ENCODE results near the gene PORCN. TPM values are rescaled to one million over a fixed set of nuclear protein-coding genes. Genes with fewer than 3 reads are reported as not detected.

PORCN gene
- total RNA-seq (2022) (3.2 and 4.6 TPM in 2 replicates), Bru-seq, nascent RNA (percentile 29 among the genes with signal in this experiment), BruChase-seq, experiment 1, labeled RNA remaining after a 2-hour chase (percentile 35 among the genes with signal in this experiment), BruChase-seq, experiment 2, labeled RNA remaining after a 6-hour chase (percentile 32 among the genes with signal in this experiment)
- long read RNA-seq, partial matches to known transcripts = 0 of 6 reads
- long read RNA-seq, other reads (novel, unspliced or antisense) = 6 of 6 reads

DNA sequence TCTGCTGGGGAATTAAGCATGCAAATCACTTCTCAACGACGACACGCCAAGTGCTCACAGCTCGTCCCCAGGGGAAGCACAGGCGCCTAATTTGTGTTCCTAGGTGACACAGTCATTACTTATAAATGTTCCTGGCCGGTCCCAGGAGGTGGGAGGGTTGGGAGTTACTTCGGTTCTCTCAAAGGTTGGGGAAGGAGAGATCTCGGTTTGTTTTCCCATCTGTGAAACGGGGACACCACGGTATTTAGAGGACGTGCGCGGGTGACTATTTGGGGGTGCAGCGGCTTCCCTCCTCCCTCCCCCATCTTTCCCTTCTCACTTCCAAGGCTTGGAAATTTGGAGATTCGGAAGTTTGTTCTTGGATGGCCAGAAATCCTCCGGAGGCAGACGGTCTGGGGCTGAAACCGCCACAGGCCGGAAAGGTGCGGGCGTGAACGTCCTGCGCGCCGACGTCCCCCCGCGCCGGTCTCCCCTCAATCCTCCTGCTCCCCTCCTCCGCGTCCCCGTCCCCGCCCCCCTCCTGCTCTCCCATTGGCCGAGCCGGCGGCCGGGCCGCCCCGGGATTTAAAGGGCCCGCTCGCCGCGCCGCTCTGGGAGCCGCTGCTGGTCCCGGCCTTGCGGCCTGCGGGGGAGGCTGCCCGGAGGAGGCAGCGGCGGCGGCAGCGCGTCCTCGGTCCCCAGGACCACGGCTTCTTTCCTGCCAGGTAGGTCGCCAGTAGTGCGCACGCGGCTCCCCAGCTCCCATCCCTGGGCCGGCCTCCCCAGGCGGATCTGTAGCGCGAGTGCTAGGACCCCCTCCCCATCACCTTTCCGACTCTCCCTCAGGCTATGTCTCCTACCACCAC, at the start of gene PORCN:
Gene PORCN (plus strand): TSS at position 593 of the 845 bp plus-strand sequence. CDS start 829 bp downstream, outside the sequence.
- peak within 1 kb of the TSS; percentile 82 for H3K4me3 Mint-ChIP-seq (ENCODE audit: unreplicated experiment)
- Histone ChIP-seq H3K36me3 (ENCODE audit: control insufficient read depth, insufficient read depth, low read length) (no peaks in the 10 kb centered on the region), H3K9me3 (no peaks in the 10 kb centered on the region), H3K4me1 (peaks cover 4% of the 10 kb centered on the region; the same call in 1 of the 2 replicates), H3K27me3 (replicated peaks; ENCODE audit: control insufficient read depth, insufficient read depth, low read length) (no peaks in the 10 kb centered on the region), H3K4me3 (ENCODE audit: low read depth, low read length) (peak within 1 kb of the TSS; percentile 61)
- CTCF ChIA-PET = no interaction called here
- H3K4me1 Mint-ChIP-seq (ENCODE audit: low read depth, unreplicated experiment) = no peaks in the 10 kb centered on the region
- TSS peak; percentile 68 for BruUV-seq (replicated peaks)
- intact Hi-C loops (cut with micrococcal nuclease; ENCODE audit: unreplicated experiment) = no loop called here
- no peaks in the 10 kb centered on the region for H3K9me3 Mint-ChIP-seq (ENCODE audit: unreplicated experiment)
- H3K27me3 Mint-ChIP-seq (ENCODE audit: insufficient read depth, unreplicated experiment) = no peaks in the 10 kb centered on the region
- peak; percentile 73 for DNase-seq
- TF ChIP-seq, protein P1, sequence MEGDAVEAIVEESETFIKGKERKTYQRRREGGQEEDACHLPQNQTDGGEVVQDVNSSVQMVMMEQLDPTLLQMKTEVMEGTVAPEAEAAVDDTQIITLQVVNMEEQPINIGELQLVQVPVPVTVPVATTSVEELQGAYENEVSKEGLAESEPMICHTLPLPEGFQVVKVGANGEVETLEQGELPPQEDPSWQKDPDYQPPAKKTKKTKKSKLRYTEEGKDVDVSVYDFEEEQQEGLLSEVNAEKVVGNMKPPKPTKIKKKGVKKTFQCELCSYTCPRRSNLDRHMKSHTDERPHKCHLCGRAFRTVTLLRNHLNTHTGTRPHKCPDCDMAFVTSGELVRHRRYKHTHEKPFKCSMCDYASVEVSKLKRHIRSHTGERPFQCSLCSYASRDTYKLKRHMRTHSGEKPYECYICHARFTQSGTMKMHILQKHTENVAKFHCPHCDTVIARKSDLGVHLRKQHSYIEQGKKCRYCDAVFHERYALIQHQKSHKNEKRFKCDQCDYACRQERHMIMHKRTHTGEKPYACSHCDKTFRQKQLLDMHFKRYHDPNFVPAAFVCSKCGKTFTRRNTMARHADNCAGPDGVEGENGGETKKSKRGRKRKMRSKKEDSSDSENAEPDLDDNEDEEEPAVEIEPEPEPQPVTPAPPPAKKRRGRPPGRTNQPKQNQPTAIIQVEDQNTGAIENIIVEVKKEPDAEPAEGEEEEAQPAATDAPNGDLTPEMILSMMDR (IDR thresholded peaks at IDR 0.05; ENCODE audit: insufficient read depth in 1 of 2, low read depth in 1 of 2, low read length in 1 of 2, severe bottlenecking in 1 of 2, unreplicated experiment in 1 of 2) = no peak
- peaks cover 5% of the 10 kb centered on the region for H3K36me3 Mint-ChIP-seq (ENCODE audit: insufficient read depth, unreplicated experiment)
- no peak within 1 kb of the TSS for H3K27ac Mint-ChIP-seq (ENCODE audit: unreplicated experiment)
- POLR2A ChIA-PET = no interaction called here

DNA sequence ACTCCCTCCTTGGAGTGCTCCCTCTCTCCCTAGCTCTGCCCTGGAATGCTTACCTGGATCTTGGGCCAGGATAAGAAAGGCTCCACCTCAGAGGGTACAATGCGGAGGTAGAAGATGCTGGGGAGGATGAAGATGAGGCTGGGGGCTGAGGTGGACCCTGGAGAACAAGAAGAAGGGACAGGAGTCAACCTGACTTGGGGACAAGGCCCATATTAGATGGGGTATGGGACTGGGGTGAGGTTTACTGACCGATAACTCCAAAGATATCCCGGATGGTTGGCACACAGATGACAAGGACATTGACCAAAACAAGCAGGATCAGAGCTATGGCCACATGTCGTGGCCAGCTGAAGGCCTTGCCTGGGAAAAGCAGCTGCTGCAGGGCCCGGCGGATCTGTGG, 49.3 kb upstream of the PORCN start:
- TF ChIP-seq, protein P1 (IDR thresholded peaks at IDR 0.05; ENCODE audit: insufficient read depth in 1 of 2, low read depth in 1 of 2, low read length in 1 of 2, severe bottlenecking in 1 of 2, unreplicated experiment in 1 of 2) = no peak
- Histone ChIP-seq H3K4me1 (no peaks in the 10 kb centered on the region), H3K36me3 (ENCODE audit: control insufficient read depth, insufficient read depth, low read length) (no peaks in the 10 kb centered on the region), H3K27me3 (replicated peaks; ENCODE audit: control insufficient read depth, insufficient read depth, low read length) (no peaks in the 10 kb centered on the region), H3K9me3 (no peaks in the 10 kb centered on the region), H3K4me3 (ENCODE audit: low read depth, low read length) (no peak overlapping the region)
- Mint-ChIP-seq H3K27ac (ENCODE audit: unreplicated experiment) (no peak overlapping the region), H3K27me3 (ENCODE audit: insufficient read depth, unreplicated experiment) (peaks cover 4% of the 10 kb centered on the region), H3K9me3 (ENCODE audit: unreplicated experiment) (no peaks in the 10 kb centered on the region), H3K4me1 (ENCODE audit: low read depth, unreplicated experiment) (no peaks in the 10 kb centered on the region), H3K4me3 (ENCODE audit: unreplicated experiment) (no peak overlapping the region), H3K36me3 (ENCODE audit: insufficient read depth, unreplicated experiment) (no peaks in the 10 kb centered on the region)
- intact Hi-C loops (cut with micrococcal nuclease; ENCODE audit: unreplicated experiment) = no loop called here
- no peak for DNase-seq
- ChIA-PET POLR2A (no interaction called here), CTCF (no interaction called here)
- no TSS peak for BruUV-seq (replicated peaks)

GRCh38 chrX:48460031-48460430, 48.8 kb upstream of the PORCN start:
- H3K4me1 ChIP-seq = no peaks in the 10 kb centered on the region
- no peaks in the 10 kb centered on the region for H3K36me3 Mint-ChIP-seq (ENCODE audit: insufficient read depth, unreplicated experiment)
- H3K9me3 Mint-ChIP-seq (ENCODE audit: unreplicated experiment) = no peaks in the 10 kb centered on the region
- no TSS peak for BruUV-seq (replicated peaks)
- ChIA-PET POLR2A (no interaction called here), CTCF (no interaction called here)
- no peaks in the 10 kb centered on the region for H3K9me3 ChIP-seq
- no peak overlapping the region for H3K4me3 ChIP-seq (ENCODE audit: low read depth, low read length)
- DNase-seq = no peak
- no peaks in the 10 kb centered on the region for H3K4me1 Mint-ChIP-seq (ENCODE audit: low read depth, unreplicated experiment)
- no peak overlapping the region for H3K27ac Mint-ChIP-seq (ENCODE audit: unreplicated experiment)
- no peaks in the 10 kb centered on the region for H3K27me3 ChIP-seq (replicated peaks; ENCODE audit: control insufficient read depth, insufficient read depth, low read length)
- intact Hi-C loops (cut with micrococcal nuclease; ENCODE audit: unreplicated experiment) = no loop called here
- TF ChIP-seq, protein P1 (IDR thresholded peaks at IDR 0.05; ENCODE audit: insufficient read depth in 1 of 2, low read depth in 1 of 2, low read length in 1 of 2, severe bottlenecking in 1 of 2, unreplicated experiment in 1 of 2) = no peak
- H3K4me3 Mint-ChIP-seq (ENCODE audit: unreplicated experiment) = no peak overlapping the region
- peaks cover 4% of the 10 kb centered on the region for H3K27me3 Mint-ChIP-seq (ENCODE audit: insufficient read depth, unreplicated experiment)
- no peaks in the 10 kb centered on the region for H3K36me3 ChIP-seq (ENCODE audit: control insufficient read depth, insufficient read depth, low read length)

Measured in Caco-2 (cell line).